Measurements from ENCODE around the gene RALGPS2. TPM values are rescaled to one million over a fixed set of nuclear protein-coding genes. Genes with fewer than 3 reads are reported as not detected.
"Not testable (repeated sequence)": the region's sequence is repeated elsewhere in the genome, so short reads cannot be mapped to it uniquely, and the experiment has no call there.

Gene RALGPS2
- total and polyA plus RNA-seq, 2 donors: 6.4 to 17.8 TPM

GRCh38 chr1:178810585-178810984 is 85.5 kb downstream of the RALGPS2 start:
- Histone ChIP-seq H3K4me3 (ENCODE audit: low read length in 2 of 2) (no peak overlapping the region), H3K9me3 (ENCODE audit: control insufficient read depth in 2 of 2, insufficient read depth in 1 of 2, low read length in 1 of 2) (no peaks in the 10 kb centered on the region), H3K4me1 (ENCODE audit: control insufficient read depth in 2 of 2, insufficient read depth in 2 of 2, low read length in 2 of 2) (no peaks in the 10 kb centered on the region), H3K36me3 (ENCODE audit: control insufficient read depth in 2 of 2, insufficient read depth in 2 of 2, low read length in 1 of 2) (peaks cover 4 to 14% of the 10 kb centered on the region in 2 donors), H3K27ac (ENCODE audit: low read depth in 1 of 2, low read length in 1 of 2) (no peak overlapping the region), H3K27me3 (ENCODE audit: control insufficient read depth in 2 of 2, insufficient read depth in 1 of 2, low read length in 1 of 2) (no peaks in the 10 kb centered on the region)
- DNase-seq (ENCODE audit: low read depth in 6 of 9, low spot score in 9 of 9): no peak

DNA sequence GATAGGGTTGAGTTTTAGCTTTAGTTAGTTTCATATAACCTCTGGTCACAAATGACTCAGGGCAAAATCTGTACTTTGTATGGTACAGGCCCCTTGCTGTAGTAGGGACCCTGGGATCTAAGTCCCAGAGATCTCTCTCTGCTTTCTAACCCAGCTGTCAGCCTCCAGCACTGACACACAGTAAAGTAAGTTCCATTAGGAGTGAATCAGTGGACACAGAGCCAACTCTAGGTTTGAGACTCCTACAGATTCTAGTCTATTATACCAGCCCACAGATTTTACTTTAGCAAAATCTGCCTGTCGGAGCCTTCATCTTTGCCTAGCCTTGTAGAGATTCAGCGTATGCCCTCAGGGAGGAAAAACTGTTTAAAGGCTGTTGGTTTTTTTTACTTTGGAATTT is 93.4 kb downstream of the RALGPS2 start:
- no peaks in the 10 kb centered on the region for H3K27me3 ChIP-seq (ENCODE audit: control insufficient read depth in 2 of 2, insufficient read depth in 1 of 2, low read length in 1 of 2)
- no peak for DNase-seq (ENCODE audit: low read depth in 6 of 9, low spot score in 9 of 9)
- 96% methylated on average over 2 of the region's 2 CpGs for WGBS
- H3K9me3 ChIP-seq (ENCODE audit: control insufficient read depth in 2 of 2, insufficient read depth in 1 of 2, low read length in 1 of 2): no peaks in the 10 kb centered on the region
- H3K36me3 ChIP-seq (ENCODE audit: control insufficient read depth in 2 of 2, insufficient read depth in 2 of 2, low read length in 1 of 2): peaks cover 0 to 3% of the 10 kb centered on the region in 2 donors
- no peak overlapping the region for H3K27ac ChIP-seq (ENCODE audit: low read depth in 1 of 2, low read length in 1 of 2)
- no peaks in the 10 kb centered on the region for H3K4me1 ChIP-seq (ENCODE audit: control insufficient read depth in 2 of 2, insufficient read depth in 2 of 2, low read length in 2 of 2)
- H3K4me3 ChIP-seq (ENCODE audit: low read length in 2 of 2): no peak overlapping the region

DNA sequence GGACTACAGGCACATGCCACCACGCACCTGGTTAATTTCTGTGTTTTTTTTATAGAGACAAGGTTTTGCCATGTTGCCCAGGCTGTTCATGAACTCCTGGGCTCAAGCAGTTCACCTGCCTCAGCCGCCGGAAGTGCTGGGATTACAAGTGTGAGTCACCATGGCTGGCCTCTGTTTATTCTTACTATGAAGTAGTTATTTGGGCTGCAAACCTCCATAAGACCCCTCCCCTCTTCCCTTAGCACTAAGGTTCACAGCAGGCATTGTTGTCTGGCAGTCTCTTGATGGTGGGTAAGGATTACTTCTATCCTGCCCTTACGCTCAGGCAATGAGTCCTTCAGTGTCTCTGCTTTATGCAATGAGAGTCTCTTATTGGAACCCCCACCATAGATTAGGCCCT is 94.1 kb downstream of the RALGPS2 start:
- Histone ChIP-seq H3K9me3 (ENCODE audit: control insufficient read depth in 2 of 2, insufficient read depth in 1 of 2, low read length in 1 of 2) (no peaks in the 10 kb centered on the region), H3K27me3 (ENCODE audit: control insufficient read depth in 2 of 2, insufficient read depth in 1 of 2, low read length in 1 of 2) (no peaks in the 10 kb centered on the region), H3K27ac (ENCODE audit: low read depth in 1 of 2, low read length in 1 of 2) (no peak overlapping the region), H3K36me3 (ENCODE audit: control insufficient read depth in 2 of 2, insufficient read depth in 2 of 2, low read length in 1 of 2) (peaks cover 0 to 3% of the 10 kb centered on the region in 2 donors), H3K4me1 (ENCODE audit: control insufficient read depth in 2 of 2, insufficient read depth in 2 of 2, low read length in 2 of 2) (no peaks in the 10 kb centered on the region), H3K4me3 (ENCODE audit: low read length in 2 of 2) (no peak overlapping the region)
- no peak for DNase-seq (ENCODE audit: low read depth in 6 of 9, low spot score in 9 of 9)
- WGBS: 84% methylated on average over 4 of the region's 4 CpGs

DNA sequence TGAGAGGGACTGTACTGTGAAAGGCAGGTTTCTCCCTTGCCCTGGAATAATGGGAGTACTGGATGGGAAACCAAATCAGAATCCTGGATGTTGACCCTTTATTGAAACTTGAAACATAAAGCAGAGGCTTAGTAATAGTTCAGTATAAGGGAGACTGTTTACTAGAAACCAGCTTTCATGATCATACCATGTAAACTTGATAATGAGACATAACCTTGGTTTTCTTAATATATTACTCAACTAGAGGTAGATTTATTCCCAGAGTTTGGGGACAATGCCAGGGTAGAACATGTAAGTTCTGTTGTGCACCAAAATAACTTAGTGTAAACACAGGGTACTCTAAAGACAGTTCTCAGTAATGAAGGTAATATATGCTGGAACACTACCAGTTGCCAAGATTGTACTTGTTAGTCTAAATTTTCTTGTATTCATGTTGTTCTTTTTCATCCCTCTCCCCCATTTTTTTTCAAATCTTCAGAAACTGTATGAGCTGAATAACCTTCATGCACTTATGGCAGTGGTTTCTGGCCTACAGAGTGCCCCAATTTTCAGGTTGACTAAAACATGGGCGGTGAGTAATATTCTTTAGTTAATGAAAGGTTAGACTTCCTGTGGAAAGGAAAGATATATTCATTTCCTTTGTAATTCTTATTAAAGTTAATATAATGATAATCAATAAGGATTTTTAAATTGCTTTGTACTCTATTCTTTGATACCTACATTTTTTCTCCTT is 96.3 kb downstream of the RALGPS2 start:
- 99% methylated on average over 1 of the region's 1 CpG for WGBS
- Histone ChIP-seq H3K27ac (ENCODE audit: low read depth in 1 of 2, low read length in 1 of 2) (no peak overlapping the region), H3K9me3 (ENCODE audit: control insufficient read depth in 2 of 2, insufficient read depth in 1 of 2, low read length in 1 of 2) (no peaks in the 10 kb centered on the region), H3K4me1 (ENCODE audit: control insufficient read depth in 2 of 2, insufficient read depth in 2 of 2, low read length in 2 of 2) (no peaks in the 10 kb centered on the region), H3K4me3 (ENCODE audit: low read length in 2 of 2) (no peak overlapping the region), H3K27me3 (ENCODE audit: control insufficient read depth in 2 of 2, insufficient read depth in 1 of 2, low read length in 1 of 2) (no peaks in the 10 kb centered on the region), H3K36me3 (ENCODE audit: control insufficient read depth in 2 of 2, insufficient read depth in 2 of 2, low read length in 1 of 2) (no peaks in the 10 kb centered on the region)
- DNase-seq (ENCODE audit: low read depth in 6 of 9, low spot score in 9 of 9): no peak

DNA sequence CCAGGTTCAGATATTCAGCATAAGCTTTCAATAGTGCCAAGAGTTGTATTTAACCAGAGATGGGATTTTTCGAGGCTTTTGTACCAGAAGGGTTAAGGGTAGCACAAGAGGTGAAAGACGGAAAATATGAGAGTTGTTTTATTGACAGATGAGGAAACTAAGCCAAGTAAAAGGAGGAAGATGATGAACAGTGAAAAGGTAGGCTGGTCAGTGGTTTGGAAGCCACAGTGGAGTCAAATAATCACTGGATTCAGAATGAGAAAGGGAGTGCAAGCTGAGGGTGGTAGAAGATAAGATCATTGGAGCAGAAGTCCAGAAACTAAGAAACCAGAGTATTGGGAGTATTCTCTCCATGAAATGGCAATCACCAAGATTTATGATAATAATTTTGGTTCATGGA is 100.1 kb downstream of the RALGPS2 start:
- Histone ChIP-seq H3K27me3 (ENCODE audit: control insufficient read depth in 2 of 2, insufficient read depth in 1 of 2, low read length in 1 of 2) (no peaks in the 10 kb centered on the region), H3K4me3 (ENCODE audit: low read length in 2 of 2) (no peak overlapping the region), H3K4me1 (ENCODE audit: control insufficient read depth in 2 of 2, insufficient read depth in 2 of 2, low read length in 2 of 2) (no peaks in the 10 kb centered on the region), H3K36me3 (ENCODE audit: control insufficient read depth in 2 of 2, insufficient read depth in 2 of 2, low read length in 1 of 2) (no peaks in the 10 kb centered on the region), H3K9me3 (ENCODE audit: control insufficient read depth in 2 of 2, insufficient read depth in 1 of 2, low read length in 1 of 2) (no peaks in the 10 kb centered on the region), H3K27ac (ENCODE audit: low read depth in 1 of 2, low read length in 1 of 2) (no peak overlapping the region)
- 99% methylated on average over 2 of the region's 2 CpGs for WGBS
- no peak for DNase-seq (ENCODE audit: low read depth in 6 of 9, low spot score in 9 of 9)

DNA sequence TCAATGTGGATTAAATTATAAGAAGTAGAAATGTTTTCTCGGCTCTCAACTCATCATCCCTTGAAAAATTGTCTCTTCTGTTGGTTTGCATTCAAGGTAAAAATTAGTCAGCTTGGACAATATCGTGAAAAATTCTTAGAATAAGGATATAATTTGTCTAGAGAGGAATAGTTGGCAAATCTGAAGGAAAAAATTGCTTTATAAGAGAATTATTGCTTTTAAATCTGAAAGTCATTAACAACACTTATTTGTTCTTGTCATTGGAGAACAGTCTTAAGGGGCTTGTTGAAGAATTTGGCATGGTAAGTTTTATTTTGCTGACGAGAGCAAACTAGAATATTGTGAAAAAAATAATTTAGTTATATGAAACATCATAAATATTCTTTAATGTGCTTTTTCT is 119.4 kb downstream of the RALGPS2 start:
- Histone ChIP-seq H3K27me3 (ENCODE audit: control insufficient read depth in 2 of 2, insufficient read depth in 1 of 2, low read length in 1 of 2) (no peaks in the 10 kb centered on the region), H3K4me3 (ENCODE audit: low read length in 2 of 2) (no peak overlapping the region), H3K9me3 (ENCODE audit: control insufficient read depth in 2 of 2, insufficient read depth in 1 of 2, low read length in 1 of 2) (no peaks in the 10 kb centered on the region), H3K36me3 (ENCODE audit: control insufficient read depth in 2 of 2, insufficient read depth in 2 of 2, low read length in 1 of 2) (no peaks in the 10 kb centered on the region), H3K27ac (ENCODE audit: low read depth in 1 of 2, low read length in 1 of 2) (no peak overlapping the region), H3K4me1 (ENCODE audit: control insufficient read depth in 2 of 2, insufficient read depth in 2 of 2, low read length in 2 of 2) (no peaks in the 10 kb centered on the region)
- WGBS: 95% methylated on average over 3 of the region's 3 CpGs
- DNase-seq (ENCODE audit: low read depth in 6 of 9, low spot score in 9 of 9): no peak

DNA sequence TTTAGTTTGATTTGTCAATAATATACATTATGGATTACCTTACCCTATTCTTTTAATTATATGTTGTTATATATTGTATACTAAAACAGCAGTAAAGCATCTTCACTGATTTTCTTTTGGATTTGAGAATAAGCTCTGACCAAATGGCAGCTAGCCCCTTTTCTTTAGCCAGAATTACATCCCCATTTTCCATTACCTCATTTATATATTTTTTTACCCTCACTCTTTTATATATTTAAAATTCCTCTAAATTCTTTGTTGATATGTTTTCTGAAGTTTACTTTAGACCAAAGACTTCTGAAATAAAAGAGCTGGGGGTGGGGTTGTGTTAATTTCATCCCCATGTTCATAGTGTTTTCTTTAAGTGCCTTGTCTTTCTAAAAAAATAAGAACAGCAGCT is 121.3 kb downstream of the RALGPS2 start:
- no peak for DNase-seq (ENCODE audit: low read depth in 6 of 9, low spot score in 9 of 9)
- Histone ChIP-seq H3K4me1 (ENCODE audit: control insufficient read depth in 2 of 2, insufficient read depth in 2 of 2, low read length in 2 of 2) (no peaks in the 10 kb centered on the region), H3K4me3 (ENCODE audit: low read length in 2 of 2) (no peak overlapping the region), H3K27me3 (ENCODE audit: control insufficient read depth in 2 of 2, insufficient read depth in 1 of 2, low read length in 1 of 2) (no peaks in the 10 kb centered on the region), H3K9me3 (ENCODE audit: control insufficient read depth in 2 of 2, insufficient read depth in 1 of 2, low read length in 1 of 2) (no peaks in the 10 kb centered on the region), H3K27ac (ENCODE audit: low read depth in 1 of 2, low read length in 1 of 2) (no peak overlapping the region), H3K36me3 (ENCODE audit: control insufficient read depth in 2 of 2, insufficient read depth in 2 of 2, low read length in 1 of 2) (no peaks in the 10 kb centered on the region)

GRCh38 chr1:178847396-178847849 is 122.4 kb downstream of the RALGPS2 start:
- Histone ChIP-seq H3K27me3 (ENCODE audit: control insufficient read depth in 2 of 2, insufficient read depth in 1 of 2, low read length in 1 of 2) (no peaks in the 10 kb centered on the region), H3K36me3 (ENCODE audit: control insufficient read depth in 2 of 2, insufficient read depth in 2 of 2, low read length in 1 of 2) (no peaks in the 10 kb centered on the region), H3K4me1 (ENCODE audit: control insufficient read depth in 2 of 2, insufficient read depth in 2 of 2, low read length in 2 of 2) (no peaks in the 10 kb centered on the region), H3K4me3 (ENCODE audit: low read length in 2 of 2) (no peak overlapping the region), H3K9me3 (ENCODE audit: control insufficient read depth in 2 of 2, insufficient read depth in 1 of 2, low read length in 1 of 2) (no peaks in the 10 kb centered on the region), H3K27ac (ENCODE audit: low read depth in 1 of 2, low read length in 1 of 2) (no peak overlapping the region)
- WGBS: 93% methylated on average over 2 of the region's 2 CpGs
- DNase-seq (ENCODE audit: low read depth in 6 of 9, low spot score in 9 of 9): no peak

DNA sequence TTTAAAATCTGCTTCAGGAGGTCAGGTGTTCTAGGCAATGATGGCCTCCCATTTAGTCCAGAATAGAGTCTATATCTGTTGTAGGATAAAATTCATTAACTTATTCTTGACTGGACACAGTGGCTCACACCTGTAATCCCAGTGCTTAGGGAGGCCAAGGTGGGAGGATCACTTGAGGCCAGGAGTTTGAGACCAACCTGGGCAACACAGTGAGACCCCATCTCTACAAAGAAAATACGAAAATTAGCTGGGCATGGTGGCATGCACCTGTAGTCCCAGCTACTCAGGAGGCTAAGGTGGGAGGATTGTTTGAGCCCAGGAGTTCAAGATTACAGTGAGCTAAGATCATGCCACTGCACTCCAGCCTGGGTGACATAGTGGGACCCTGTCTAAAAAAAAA is 122.9 kb downstream of the RALGPS2 start:
- not testable (repeated sequence) for H3K36me3 ChIP-seq (ENCODE audit: control insufficient read depth in 2 of 2, insufficient read depth in 2 of 2, low read length in 1 of 2); H3K9me3 ChIP-seq (ENCODE audit: control insufficient read depth in 2 of 2, insufficient read depth in 1 of 2, low read length in 1 of 2); H3K27ac ChIP-seq (ENCODE audit: low read depth in 1 of 2, low read length in 1 of 2); H3K4me1 ChIP-seq (ENCODE audit: control insufficient read depth in 2 of 2, insufficient read depth in 2 of 2, low read length in 2 of 2); H3K27me3 ChIP-seq (ENCODE audit: control insufficient read depth in 2 of 2, insufficient read depth in 1 of 2, low read length in 1 of 2); H3K4me3 ChIP-seq (ENCODE audit: low read length in 2 of 2); DNase-seq (ENCODE audit: low read depth in 6 of 9, low spot score in 9 of 9)
- WGBS: 94% methylated on average over 1 of the region's 1 CpG

All from thymus (tissue), 11 donors.